Lower lobe of right lung (tissue), 2 donors: Measurements from ENCODE around the gene CHD6. TPM values are rescaled to one million over a fixed set of nuclear protein-coding genes. Genes with fewer than 3 reads are reported as not detected.

ENCODE experiments used
- ATAC-seq, 2 donors: fragments of 200-7000 bp; cut with Tn5 transposase; one replicate each; pipeline ENCODE4 v1.9.1; 2020 to 2022; ENCODE audit warnings: mild to moderate bottlenecking in 2 of 2, moderate library complexity in 2 of 2
- DNase-seq: peaks from one replicate; pipeline ENCODE4 v3.0.0-alpha.2; 2020
- H3K27ac ChIP-seq: fragments of 200-600 bp; one replicate; pipeline ENCODE4 v1.8.0; 2022
- H3K27me3 ChIP-seq: fragments of 200-600 bp; one replicate; pipeline ENCODE4 v1.8.0; 2022; ENCODE audit warnings: low read depth
- H3K36me3 ChIP-seq: fragments of 200-600 bp; one replicate; pipeline ENCODE4 v1.8.0; 2022; ENCODE audit warnings: mild to moderate bottlenecking
- H3K4me1 ChIP-seq: fragments of 200-600 bp; one replicate; pipeline ENCODE4 v1.8.0; 2022
- H3K4me3 ChIP-seq: fragments of 200-600 bp; one replicate; pipeline ENCODE4 v1.8.0; 2022; ENCODE audit warnings: mild to moderate bottlenecking
- H3K9me3 ChIP-seq: fragments of 200-600 bp; one replicate; pipeline ENCODE4 v1.8.0; 2022
- intact Hi-C: fragments of 100-400 bp; cut with DNase I; formaldehyde crosslinking; loops from one replicate; pipeline ENCODE4 v1.11.0; 2022
- total RNA-seq: library from RNA; stranded (reverse); fragmentation: NEBNext Ultra II Directional; extraction: Animal tissue kit (Norgen Biotek cat#: 25700); gene quantifications from one replicate; pipeline ENCODE4 v1.2.1, GENCODE V29; 2021
- TF ChIP-seq, protein P1 (sequence below): fragments of 200-600 bp; IDR thresholded peaks from one replicate; pipeline ENCODE4 v1.8.0; 2022; ENCODE audit warnings: antibody characterized with exemption, mild to moderate bottlenecking
- donor health status: DM: no; HTN: yes; CAD: no; lungs with severe emphysema.

Gene CHD6
- total RNA-seq, 1 donor from 2014 or later: 43.6 TPM

DNA sequence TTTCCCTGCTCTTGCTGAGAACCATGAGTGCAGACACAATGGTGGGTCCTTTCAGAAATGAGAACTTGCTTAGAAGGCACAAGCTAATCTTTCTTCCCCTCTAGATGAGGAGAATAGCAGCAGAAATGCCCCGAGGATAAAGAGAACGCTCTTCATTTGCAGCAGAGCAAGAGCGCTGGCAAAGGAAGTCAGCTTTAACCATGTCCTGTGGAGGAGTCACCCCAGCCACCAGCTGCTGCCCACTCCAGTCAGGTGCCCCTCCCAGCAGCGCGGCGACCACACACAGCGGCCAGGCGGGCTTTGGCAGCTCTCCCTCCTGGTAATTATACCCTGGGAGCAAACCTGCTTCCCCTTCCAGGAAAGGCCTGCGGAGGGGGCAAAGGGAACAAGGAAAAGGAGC is 209.2 kb downstream of the CHD6 start:
- intact Hi-C loops: no loop called here
- ATAC-seq (no peak), DNase-seq (no peak)
- TF ChIP-seq, protein P1, sequence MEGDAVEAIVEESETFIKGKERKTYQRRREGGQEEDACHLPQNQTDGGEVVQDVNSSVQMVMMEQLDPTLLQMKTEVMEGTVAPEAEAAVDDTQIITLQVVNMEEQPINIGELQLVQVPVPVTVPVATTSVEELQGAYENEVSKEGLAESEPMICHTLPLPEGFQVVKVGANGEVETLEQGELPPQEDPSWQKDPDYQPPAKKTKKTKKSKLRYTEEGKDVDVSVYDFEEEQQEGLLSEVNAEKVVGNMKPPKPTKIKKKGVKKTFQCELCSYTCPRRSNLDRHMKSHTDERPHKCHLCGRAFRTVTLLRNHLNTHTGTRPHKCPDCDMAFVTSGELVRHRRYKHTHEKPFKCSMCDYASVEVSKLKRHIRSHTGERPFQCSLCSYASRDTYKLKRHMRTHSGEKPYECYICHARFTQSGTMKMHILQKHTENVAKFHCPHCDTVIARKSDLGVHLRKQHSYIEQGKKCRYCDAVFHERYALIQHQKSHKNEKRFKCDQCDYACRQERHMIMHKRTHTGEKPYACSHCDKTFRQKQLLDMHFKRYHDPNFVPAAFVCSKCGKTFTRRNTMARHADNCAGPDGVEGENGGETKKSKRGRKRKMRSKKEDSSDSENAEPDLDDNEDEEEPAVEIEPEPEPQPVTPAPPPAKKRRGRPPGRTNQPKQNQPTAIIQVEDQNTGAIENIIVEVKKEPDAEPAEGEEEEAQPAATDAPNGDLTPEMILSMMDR: no peak
- H3K9me3 ChIP-seq: no peaks in the 10 kb centered on the region
- peaks cover 94% of the 10 kb centered on the region for H3K36me3 ChIP-seq
- H3K27me3 ChIP-seq: no peaks in the 10 kb centered on the region
- no peak overlapping the region for H3K27ac ChIP-seq
- H3K4me3 ChIP-seq: no peak overlapping the region
- H3K4me1 ChIP-seq: peaks cover 11% of the 10 kb centered on the region

DNA sequence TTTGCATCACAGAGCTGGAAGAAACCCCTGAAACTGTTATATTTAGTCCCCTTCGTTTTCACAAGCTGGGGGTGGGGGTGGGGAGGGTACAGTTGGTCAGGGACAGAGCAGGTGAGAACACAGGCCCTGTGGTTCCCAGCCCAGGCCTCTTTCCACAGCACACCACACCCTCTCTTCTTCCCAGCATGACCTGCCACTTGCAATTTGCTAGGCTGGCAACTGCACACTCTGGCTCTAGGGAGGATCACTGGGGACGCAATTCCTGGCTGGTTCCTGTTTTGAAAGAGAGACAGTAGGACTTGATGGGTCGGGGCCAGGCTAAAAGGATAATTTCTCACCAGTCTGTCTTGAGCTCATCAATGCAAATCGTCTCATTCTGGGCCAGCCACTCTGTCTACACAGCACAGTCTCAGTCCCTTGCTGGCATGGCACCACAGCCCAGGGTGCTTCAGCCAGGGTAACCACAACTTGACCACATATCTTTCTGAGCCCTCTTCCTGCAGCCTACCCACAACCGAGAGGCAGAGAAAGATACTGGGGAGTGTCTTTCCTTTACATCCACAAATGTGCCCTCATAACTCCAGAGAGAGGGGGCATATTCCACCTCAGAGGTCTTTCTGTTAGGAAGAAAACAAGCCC is 209.9 kb downstream of the CHD6 start:
- intact Hi-C loops: no loop called here
- peak; percentile 40 to 44 for ATAC-seq

DNA sequence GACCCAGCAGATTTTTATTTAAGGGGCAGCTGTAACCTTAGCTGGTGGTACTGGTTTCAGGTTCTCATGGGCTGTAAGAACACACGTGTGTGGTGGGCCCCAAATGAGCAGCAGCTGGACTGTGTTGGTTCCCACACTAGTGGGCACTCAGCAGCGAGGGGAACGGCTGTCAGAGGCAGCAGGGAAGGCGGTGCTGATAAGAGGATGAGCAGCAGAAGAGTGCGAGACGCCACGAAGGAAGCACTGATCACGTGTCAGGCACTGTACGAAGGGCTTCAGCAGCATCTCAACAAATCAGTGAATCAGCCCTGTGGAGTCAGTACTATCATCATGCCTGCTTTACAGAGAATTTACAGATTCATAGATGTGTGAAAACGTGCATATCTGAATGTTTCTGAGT is 210.6 kb downstream of the CHD6 start:
- Histone ChIP-seq H3K27ac (no peak overlapping the region), H3K36me3 (peaks cover 94% of the 10 kb centered on the region), H3K9me3 (no peaks in the 10 kb centered on the region), H3K27me3 (no peaks in the 10 kb centered on the region), H3K4me3 (no peak overlapping the region), H3K4me1 (peaks cover 11% of the 10 kb centered on the region)
- TF ChIP-seq, protein P1: no peak
- DNase-seq: no peak
- ATAC-seq: no peak
- intact Hi-C loops: no loop called here

More for the DNA sequence above, 209.9 kb downstream of the CHD6 start:
- Histone ChIP-seq H3K9me3 (no peaks in the 10 kb centered on the region), H3K27me3 (no peaks in the 10 kb centered on the region), H3K4me1 (peaks cover 11% of the 10 kb centered on the region), H3K4me3 (no peak overlapping the region), H3K27ac (no peak overlapping the region), H3K36me3 (peaks cover 94% of the 10 kb centered on the region)
- no peak for DNase-seq
- TF ChIP-seq, protein P1: no peak

DNA sequence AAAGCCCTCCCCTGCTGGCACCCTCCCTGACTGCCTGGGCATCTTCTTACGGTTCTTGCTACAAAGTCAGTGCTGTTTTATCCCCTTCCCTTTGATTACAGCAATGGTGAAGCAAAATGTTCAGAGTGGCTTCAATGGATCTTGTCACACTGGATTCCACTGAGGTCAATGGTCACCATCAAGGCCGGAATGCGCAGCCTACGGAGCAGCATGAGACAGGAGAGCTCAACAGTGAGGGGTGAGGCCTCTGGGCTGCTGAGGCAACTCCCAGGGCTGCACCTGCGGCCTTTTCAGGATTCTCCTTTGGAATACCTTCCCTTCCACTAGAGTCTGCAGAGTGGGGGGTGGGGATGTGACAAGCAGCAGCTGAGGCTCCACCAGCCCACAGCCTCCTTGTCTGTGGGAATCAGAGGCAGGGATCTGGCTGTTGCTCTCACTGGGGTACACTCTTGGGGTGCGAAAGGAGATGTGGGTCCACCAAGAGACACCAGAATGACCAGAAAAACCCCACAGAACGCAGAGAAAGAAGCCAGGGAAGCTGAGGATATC is 211.2 kb downstream of the CHD6 start:
- peaks cover 10% of the 10 kb centered on the region for H3K4me1 ChIP-seq
- H3K4me3 ChIP-seq: no peak overlapping the region
- no peak overlapping the region for H3K27ac ChIP-seq
- H3K9me3 ChIP-seq: no peaks in the 10 kb centered on the region
- no peak for ATAC-seq
- H3K27me3 ChIP-seq: no peaks in the 10 kb centered on the region
- intact Hi-C loops: no loop called here
- TF ChIP-seq, protein P1: no peak
- DNase-seq: no peak
- H3K36me3 ChIP-seq: peaks cover 93% of the 10 kb centered on the region

DNA sequence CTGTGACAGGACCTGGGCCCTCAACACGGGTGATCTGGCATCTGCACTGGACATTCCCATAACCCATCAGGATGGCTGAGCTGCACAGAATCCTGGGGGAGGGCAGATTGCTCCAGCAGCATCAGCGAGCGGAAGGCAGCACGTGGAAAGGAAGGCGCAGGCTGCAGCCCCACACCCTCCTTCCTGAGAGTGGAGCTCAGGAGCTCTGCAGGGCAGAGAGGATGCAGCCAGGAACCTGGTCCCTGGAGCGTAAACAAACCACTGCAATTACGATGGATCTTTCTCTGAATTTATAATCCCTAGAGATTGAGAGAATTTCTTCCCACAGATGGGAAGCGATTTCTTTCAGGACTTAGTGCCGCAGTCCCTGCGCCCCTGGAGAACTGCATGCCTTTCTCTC is 211.8 kb downstream of the CHD6 start:
- ATAC-seq (no peak), DNase-seq (no peak)
- no peaks in the 10 kb centered on the region for H3K9me3 ChIP-seq
- H3K36me3 ChIP-seq: peaks cover 87% of the 10 kb centered on the region
- peaks cover 5% of the 10 kb centered on the region for H3K4me1 ChIP-seq
- H3K4me3 ChIP-seq: no peak overlapping the region
- intact Hi-C loops: no loop called here
- H3K27me3 ChIP-seq: no peaks in the 10 kb centered on the region
- H3K27ac ChIP-seq: no peak overlapping the region
- TF ChIP-seq, protein P1: no peak
